SH-SY5Y (cell line): ENCODE data around the gene PDLIM7.

ENCODE experiments used
- GATA2 ChIP-seq: IDR thresholded peaks from 2 replicates; pipeline ENCODE4 v1.6.1; 2011; ENCODE audit warnings: mild to moderate bottlenecking, low read depth, low read length
- GATA3 ChIP-seq: IDR thresholded peaks from 2 replicates; pipeline ENCODE4 v1.6.1; 2011; ENCODE audit warnings: low read depth, mild to moderate bottlenecking, low read length, moderate library complexity

DNA sequence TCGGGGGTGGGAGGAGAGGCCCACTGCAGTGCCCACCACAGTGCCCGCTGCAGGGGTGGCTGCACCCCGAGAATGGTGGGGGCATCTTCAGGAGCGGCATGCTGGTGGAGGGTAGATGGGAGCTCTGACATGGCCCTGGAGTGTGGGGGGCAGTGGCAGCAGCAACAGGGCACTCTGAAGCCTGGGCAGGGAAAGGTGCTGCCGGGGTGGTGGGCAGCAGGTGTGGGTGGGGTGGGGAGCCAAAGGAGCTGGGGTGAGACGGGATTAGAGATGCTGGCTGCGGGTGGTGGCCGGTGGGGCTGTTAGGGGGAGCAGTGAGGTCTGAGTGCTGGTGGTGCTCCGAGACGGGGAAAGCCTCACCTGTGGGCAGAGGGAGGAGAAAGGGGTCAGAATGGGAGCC lies 39.0 kb upstream of the PDLIM7 start:
- TF ChIP-seq GATA2, result no peak
- no peak for TF ChIP-seq GATA3
